ENCODE data around the gene ZNF219.

ZNF219 gene

GRCh38 chr14:21098076-21098891, at the start of gene ZNF219:
TSS of gene ZNF219 (minus strand) at chr14:21098655. CDS start at chr14:21093591, 5,064 bp downstream.
- DNase-seq, result peak in 7 of 10 donors; percentile 34 to 90 (median 49)
- intact Hi-C loops (cut with DNase I), result no loop called here

DNA sequence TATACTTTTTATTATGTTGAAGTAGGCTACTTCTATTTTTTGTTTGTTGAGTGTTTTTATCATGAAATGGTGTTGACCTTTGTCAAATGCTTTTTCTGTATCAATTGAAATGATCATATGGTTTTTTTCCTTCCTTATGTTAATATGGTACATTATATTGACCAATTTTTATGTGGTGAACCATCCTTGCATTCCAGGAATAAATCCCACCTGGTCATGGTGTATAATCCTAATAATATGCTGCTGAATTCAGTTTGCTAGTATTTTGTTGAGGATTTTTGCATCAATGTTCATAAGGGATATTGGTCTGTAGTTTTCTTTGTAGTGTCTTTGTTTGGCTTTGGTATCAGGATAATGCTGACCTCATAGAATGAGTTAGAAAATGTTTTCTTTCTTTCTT, 47.0 kb upstream of the ZNF219 start:
- no peak for DNase-seq
- intact Hi-C loops (cut with DNase I), result no loop called here

- intact Hi-C loops (cut with DNase I), result no loop called here
- no peak for DNase-seq
Measured at GRCh38 chr14:21142357-21142756, 43.9 kb upstream of the ZNF219 start.

GRCh38 chr14:21136024-21136423, 37.6 kb upstream of the ZNF219 start:
- intact Hi-C loops (cut with DNase I), result no loop called here
- DNase-seq, result no peak

- no peak for DNase-seq
- intact Hi-C loops (cut with DNase I), result no loop called here
Measured at GRCh38 chr14:21133901-21134300, 35.4 kb upstream of the ZNF219 start.

DNA sequence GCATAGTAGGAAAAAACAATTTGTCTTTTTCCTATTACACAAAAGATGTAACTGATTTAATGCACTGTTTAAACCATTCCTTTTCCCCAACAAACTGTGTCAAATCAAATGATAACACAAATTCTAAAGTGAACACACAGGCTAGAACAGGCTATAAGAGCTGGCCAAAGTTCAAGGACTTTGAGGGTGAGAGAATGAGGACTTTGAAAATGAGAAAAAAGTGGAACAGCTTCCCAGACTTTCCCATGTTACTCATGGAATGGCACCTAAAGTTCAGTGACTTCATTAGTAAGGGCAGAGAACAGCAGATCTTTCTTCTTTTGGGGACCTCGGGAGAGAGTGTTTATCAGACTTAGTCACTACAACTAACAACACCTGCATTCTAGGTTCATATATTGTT, 25.0 kb upstream of the ZNF219 start:
- intact Hi-C loops (cut with DNase I), result no loop called here

DNA sequence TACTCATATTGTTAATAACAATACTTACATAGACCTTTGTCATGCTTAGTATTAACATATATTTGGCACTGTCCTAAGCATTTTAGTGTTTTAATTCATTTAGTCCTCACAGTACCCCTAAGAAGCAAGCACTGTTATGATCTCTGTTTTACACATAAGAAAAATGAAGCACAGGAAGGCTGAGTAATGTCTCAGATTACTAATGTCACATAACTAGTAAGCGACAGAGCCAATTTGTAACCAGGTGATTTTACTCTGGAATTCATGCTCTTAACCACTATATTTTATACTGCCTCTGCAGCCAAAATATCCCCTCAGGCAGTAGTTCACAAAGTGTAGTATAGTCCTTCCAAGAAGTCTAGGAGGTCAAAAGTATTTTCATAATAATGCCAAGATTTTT, 22.7 kb upstream of the ZNF219 start:
- intact Hi-C loops (cut with DNase I), result no loop called here
- no peak for DNase-seq

More for the DNA sequence above, 25.0 kb upstream of the ZNF219 start:
- DNase-seq, result no peak

GRCh38 chr14:21120686-21121085, 22.2 kb upstream of the ZNF219 start:
- DNase-seq, result no peak
- intact Hi-C loops (cut with DNase I), result no loop called here

- intact Hi-C loops (cut with DNase I), result no loop called here
- no peak for DNase-seq
Measured at GRCh38 chr14:21118933-21119332, 20.5 kb upstream of the ZNF219 start.

DNA sequence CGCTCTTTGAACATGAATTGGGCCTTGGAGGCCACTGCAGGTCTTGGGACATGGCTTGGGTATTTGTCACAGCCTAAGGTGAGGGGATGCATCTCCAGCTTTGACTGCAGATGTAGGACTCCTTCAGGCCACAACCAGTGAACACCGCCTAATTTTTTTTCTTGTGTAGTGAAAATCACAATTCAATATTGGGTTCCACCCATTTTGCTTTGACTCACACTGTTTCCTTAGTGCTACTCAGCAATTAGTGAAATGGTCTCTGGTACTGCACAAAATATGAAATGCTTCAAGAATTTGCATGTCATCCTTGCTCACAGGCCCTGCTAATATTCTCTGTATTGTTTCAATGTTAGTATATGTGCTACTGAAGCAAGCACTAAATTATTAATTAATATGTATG, 14.9 kb upstream of the ZNF219 start:
- DNase-seq, result no peak
- intact Hi-C loops (cut with DNase I), result no loop called here

- no peak for DNase-seq
- intact Hi-C loops (cut with DNase I), result no loop called here
Measured at GRCh38 chr14:21112255-21112654, 13.8 kb upstream of the ZNF219 start.

GRCh38 chr14:21109377-21110138, 11.1 kb upstream of the ZNF219 start:
- DNase-seq, result no peak
- intact Hi-C loops (cut with DNase I), result loop anchor here (5.0 kb wide), 1 partner anchor 252 kb away; no protein-coding TSS in a partner anchor

DNA sequence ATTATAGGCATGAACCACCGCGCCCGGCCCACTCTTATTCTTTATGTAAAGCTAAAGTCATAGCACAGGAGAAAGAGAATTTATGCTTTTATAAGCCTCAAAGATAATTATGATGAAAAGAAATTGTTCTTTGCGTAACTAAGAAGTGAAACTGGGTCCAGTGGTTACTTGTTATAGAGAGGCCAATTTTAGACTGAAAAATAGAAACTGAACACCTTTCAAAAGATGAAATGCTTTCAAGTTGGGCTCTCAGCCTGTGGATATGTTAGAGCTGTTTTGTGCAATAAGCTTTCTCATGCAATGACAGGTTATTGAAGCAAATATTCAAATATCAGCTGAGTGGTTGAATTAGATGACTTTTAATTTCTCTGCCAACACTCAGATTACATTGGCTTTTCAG, 10.3 kb upstream of the ZNF219 start:
- intact Hi-C loops (cut with DNase I), result loop anchor here (5.0 kb wide), 1 partner anchor 251 kb away; no protein-coding TSS in a partner anchor
- no peak for DNase-seq

GRCh38 chr14:21107283-21107800, 8.9 kb upstream of the ZNF219 start:
- no peak for DNase-seq
- intact Hi-C loops (cut with DNase I), result loop anchor here (2.0 to 5.0 kb wide), 2 partner anchors 15 to 250 kb away; no protein-coding TSS in a partner anchor

GRCh38 chr14:21106498-21107282, 8.2 kb upstream of the ZNF219 start:
- intact Hi-C loops (cut with DNase I), result loop anchor here (2.0 to 5.0 kb wide), 2 partner anchors 14 to 249 kb away; no protein-coding TSS in a partner anchor

GRCh38 chr14:21106176-21106497, 7.7 kb upstream of the ZNF219 start:
- DNase-seq, result no peak
- intact Hi-C loops (cut with DNase I), result loop anchor here (2.0 to 5.0 kb wide), 2 partner anchors 13 to 249 kb away; no protein-coding TSS in a partner anchor

More at GRCh38 chr14:21106498-21107282, 8.2 kb upstream of the ZNF219 start:
- DNase-seq, result peak; percentile 64 to 97 (median 80)

DNA sequence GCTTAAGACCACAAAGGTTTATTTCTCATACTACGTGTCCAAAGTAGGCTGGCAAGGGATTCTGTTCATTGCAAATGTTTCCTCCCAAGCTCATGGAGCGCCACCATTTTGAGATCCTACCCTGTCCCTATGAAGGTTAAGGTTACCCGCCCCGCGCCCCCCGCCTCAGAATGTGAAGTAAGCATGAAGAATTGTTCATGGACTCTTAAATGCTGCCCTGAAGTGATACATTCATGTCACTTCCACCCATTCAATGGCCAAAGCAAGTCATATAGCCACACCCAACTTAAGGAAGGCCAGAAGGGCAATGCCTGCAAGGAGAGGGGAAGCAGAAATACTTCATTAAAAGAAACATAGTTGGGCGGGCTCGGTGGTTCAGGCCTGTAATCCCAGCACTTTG, 6.6 kb upstream of the ZNF219 start:
- no peak for DNase-seq
- intact Hi-C loops (cut with DNase I), result loop anchor here (5.0 kb wide), 1 partner anchor 248 kb away; no protein-coding TSS in a partner anchor

DNA sequence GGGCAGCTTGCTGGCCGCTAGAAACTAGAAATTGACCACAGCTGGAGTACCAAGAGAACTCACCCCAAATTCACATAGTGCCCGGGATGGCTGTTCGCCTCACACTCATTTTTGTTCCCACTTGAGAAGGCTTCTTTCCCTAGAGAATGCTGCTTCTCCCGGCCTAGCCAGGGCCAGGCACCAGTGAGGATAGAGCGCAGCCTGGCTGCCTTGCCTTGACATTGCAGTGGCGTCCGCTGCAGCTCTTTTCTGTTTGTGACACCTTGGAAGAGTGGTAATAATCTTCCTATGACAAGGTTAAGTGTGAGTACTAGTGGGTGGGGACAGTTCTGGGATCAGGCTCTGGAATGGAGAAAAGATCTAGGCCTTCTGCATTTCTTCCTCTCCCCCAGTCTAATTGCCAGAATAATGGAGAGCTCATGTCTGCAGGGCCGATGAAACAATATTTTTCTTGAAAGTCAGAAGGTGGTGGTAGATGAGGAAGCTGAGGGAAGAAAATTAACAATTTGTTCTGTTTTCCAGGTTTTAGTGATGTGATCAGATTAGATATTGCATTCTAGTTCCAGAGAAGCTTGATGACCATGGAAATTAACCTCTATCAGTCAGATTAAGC, 6.1 kb upstream of the ZNF219 start:
- peak; percentile 65 to 97 (median 80) for DNase-seq
- intact Hi-C loops (cut with DNase I), result loop anchor here (1.0 to 5.0 kb wide), 5 partner anchors 35 to 422 kb away; partner anchors contain the start of gene RNASE4

DNA sequence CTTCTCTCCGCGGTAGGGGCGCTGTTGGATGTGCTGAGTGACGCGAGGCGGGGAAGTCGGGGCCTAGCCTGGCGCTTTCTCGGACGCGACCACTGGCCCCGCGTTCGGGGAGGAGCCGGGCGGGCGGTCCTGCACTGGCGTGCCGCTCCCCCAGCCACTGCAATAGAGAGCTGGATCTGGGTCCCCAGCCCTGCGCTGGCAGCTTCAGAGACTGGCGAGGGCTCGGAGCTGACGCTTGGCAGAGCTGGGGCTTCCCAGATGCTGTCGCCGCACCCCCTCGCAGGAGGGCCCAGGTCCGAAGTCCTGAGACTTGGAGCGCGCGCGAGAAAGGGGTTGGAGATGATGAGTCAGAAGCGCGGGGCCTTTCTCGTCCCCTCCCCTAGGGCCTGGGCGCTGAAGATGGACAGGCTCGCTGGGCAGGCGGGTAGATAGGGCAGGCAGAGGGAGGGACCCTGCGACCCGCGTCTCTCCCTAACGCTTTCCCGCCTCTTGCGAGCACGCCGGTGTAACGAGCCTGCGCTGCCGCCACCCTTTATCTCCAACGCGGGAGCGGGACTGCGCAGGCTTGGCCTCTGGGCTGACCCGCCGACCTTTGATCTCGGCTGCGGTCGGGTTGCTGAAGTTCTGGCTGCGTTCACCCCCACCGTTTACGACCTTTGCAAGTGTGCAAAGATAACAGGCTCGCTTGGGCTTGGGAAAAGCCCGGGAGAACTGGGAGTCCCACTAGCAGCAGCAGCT, 5.4 kb upstream of the ZNF219 start:
- intact Hi-C loops (cut with DNase I), result loop anchor here (1.0 to 5.0 kb wide), 4 partner anchors 35 to 422 kb away; partner anchors contain the start of gene RNASE4
- DNase-seq, result peak; percentile 95 to 99 (median 97)

Data from posterior cingulate gyrus (tissue), 11 donors.